DOHH2 (cell line): Measurements from ENCODE around the gene WDR64.

Source experiments
- H3F3A ChIP-seq: fragments of 200-600 bp; sonication (generic), shearing (Covaris generic); 2 replicates; pipeline ENCODE4 v1.6.0; 2016; ENCODE audit warnings: antibody characterized with exemption, mild to moderate bottlenecking; ENCODE audit not compliant: control insufficient read depth, insufficient read depth
- H3K27ac ChIP-seq: fragments of 200-600 bp; sonication (generic); 2 replicates; pipeline ENCODE4 v1.5.1; 2014; ENCODE audit warnings: low read depth, mild to moderate bottlenecking, low read length, moderate library complexity
- H3K27me3 ChIP-seq: fragments of 200-600 bp; sonication (generic); 2 replicates; pipeline ENCODE4 v1.6.1; 2014; ENCODE audit warnings: mild to moderate bottlenecking, low read length, mixed read lengths; ENCODE audit not compliant: control insufficient read depth
- H3K36me3 ChIP-seq: fragments of 200-600 bp; sonication (generic); 2 replicates; pipeline ENCODE4 v1.6.1; 2014; ENCODE audit warnings: mild to moderate bottlenecking, low read length, moderate library complexity, mixed read lengths; ENCODE audit not compliant: control insufficient read depth
- H3K4me1 ChIP-seq: fragments of 200-600 bp; sonication (generic); 2 replicates; pipeline ENCODE4 v1.6.1; 2014; ENCODE audit warnings: mild to moderate bottlenecking, low read length, mixed read lengths; ENCODE audit not compliant: control insufficient read depth
- H3K4me2 ChIP-seq: fragments of 200-600 bp; sonication (generic); 2 replicates; pipeline ENCODE4 v1.6.0; 2014; ENCODE audit warnings: mild to moderate bottlenecking, low read length, moderate library complexity
- H3K4me3 ChIP-seq: fragments of 200-600 bp; sonication (generic); 2 replicates; pipeline ENCODE4 v1.5.1; 2014; ENCODE audit warnings: mild to moderate bottlenecking, low read length, mixed read lengths
- H3K79me2 ChIP-seq: fragments of 200-600 bp; sonication (generic); 2 replicates; pipeline ENCODE4 v1.6.1; 2014; ENCODE audit warnings: mild to moderate bottlenecking, low read length, mixed read lengths; ENCODE audit not compliant: control insufficient read depth
- H3K9me2 ChIP-seq: fragments of 200-600 bp; sonication (generic); replicated peaks from 2 replicates; pipeline ENCODE4 v1.6.1; 2014; ENCODE audit warnings: mild to moderate bottlenecking, low read length, mixed read lengths; ENCODE audit not compliant: control insufficient read depth
- H3K9me3 ChIP-seq: fragments of 200-600 bp; sonication (generic); 2 replicates; pipeline ENCODE4 v1.6.1; 2014; ENCODE audit warnings: antibody characterized with exemption, low read length, mixed read lengths; ENCODE audit not compliant: control insufficient read depth, insufficient read depth
- H4K20me1 ChIP-seq: fragments of 200-600 bp; sonication (generic); 2 replicates; pipeline ENCODE4 v1.6.0; 2014; ENCODE audit warnings: low read depth, mild to moderate bottlenecking, antibody characterized with exemption, low read length, moderate library complexity; ENCODE audit not compliant: control insufficient read depth, insufficient read depth
- EZH2phosphoT487 ChIP-seq: fragments of 200-600 bp; sonication (generic); IDR thresholded peaks from 2 replicates; pipeline ENCODE4 v1.6.1; 2017; ENCODE audit warnings: borderline replicate concordance, mild to moderate bottlenecking, antibody characterized with exemption, low read length, moderate library complexity, mixed read lengths
- TF ChIP-seq, protein P1 (sequence below): fragments of 200-600 bp; sonication (generic); IDR thresholded peaks from one replicate; pipeline ENCODE4 v1.5.1; 2014; ENCODE audit warnings: antibody characterized with exemption, mild to moderate bottlenecking, low read depth, low read length; ENCODE audit not compliant: poor library complexity, severe bottlenecking

Gene WDR64

DNA sequence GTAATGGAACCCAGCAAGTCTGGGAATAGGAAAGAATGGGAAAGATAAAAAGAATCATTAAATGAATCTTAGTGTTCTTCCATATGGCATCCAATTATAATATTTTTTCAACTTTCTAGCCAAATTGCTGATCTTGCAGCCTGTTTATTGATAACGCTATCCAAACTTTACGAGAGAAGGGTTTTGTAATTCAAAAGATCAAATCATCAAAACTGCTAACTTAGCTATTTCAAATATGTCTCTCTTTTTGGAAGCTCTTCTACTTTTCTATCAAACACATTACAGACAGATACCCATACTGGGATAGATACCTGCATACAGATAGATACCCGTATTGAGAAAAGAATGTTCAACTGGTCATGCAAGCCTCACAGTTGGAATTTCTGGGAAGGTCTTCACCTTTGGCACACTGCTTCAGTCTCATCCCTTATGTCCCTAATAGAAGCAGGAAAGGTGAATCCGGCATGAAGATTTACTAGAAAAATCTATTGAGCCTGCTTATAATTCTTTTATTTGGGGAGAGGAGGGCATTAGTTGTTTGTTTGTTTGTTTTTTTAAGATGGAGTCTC lies 120.9 kb downstream of the WDR64 start:
- Histone ChIP-seq H3F3A (no peaks in the 10 kb centered on the region), H3K27me3 (0 out of 2 replicates have a peak, but pooled peaks cover 2% of the 10 kb centered on the region), H3K27ac (no peak overlapping the region), H3K36me3 (no peaks in the 10 kb centered on the region), H4K20me1 (no peaks in the 10 kb centered on the region), H3K9me2 (no peaks in the 10 kb centered on the region), H3K4me1 (no peaks in the 10 kb centered on the region), H3K4me2 (no peak overlapping the region), H3K79me2 (no peaks in the 10 kb centered on the region), H3K9me3 (no peaks in the 10 kb centered on the region), H3K4me3 (no peak overlapping the region)
- TF ChIP-seq, protein P1, sequence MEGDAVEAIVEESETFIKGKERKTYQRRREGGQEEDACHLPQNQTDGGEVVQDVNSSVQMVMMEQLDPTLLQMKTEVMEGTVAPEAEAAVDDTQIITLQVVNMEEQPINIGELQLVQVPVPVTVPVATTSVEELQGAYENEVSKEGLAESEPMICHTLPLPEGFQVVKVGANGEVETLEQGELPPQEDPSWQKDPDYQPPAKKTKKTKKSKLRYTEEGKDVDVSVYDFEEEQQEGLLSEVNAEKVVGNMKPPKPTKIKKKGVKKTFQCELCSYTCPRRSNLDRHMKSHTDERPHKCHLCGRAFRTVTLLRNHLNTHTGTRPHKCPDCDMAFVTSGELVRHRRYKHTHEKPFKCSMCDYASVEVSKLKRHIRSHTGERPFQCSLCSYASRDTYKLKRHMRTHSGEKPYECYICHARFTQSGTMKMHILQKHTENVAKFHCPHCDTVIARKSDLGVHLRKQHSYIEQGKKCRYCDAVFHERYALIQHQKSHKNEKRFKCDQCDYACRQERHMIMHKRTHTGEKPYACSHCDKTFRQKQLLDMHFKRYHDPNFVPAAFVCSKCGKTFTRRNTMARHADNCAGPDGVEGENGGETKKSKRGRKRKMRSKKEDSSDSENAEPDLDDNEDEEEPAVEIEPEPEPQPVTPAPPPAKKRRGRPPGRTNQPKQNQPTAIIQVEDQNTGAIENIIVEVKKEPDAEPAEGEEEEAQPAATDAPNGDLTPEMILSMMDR: no peak
- no peak for TF ChIP-seq EZH2phosphoT487

DNA sequence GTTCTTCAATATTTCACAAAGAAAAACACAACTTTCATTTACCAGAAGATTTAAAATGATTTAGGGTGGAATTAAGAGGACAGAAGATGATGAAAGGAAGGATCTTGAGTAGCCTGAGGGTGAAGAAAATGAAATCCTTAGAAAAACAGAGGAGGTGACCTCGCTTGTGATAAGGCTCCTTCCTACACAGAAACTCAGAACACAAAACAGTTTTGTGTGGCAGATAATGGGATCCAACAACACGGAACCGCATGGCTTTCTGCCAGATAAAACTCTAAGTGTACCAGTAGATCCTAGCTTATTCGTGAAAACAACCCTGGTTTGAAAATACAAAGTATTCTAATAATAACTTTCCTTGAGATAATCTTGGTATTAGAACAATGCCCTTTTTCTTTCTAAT lies 121.9 kb downstream of the WDR64 start:
- no peaks in the 10 kb centered on the region for H3K9me2 ChIP-seq
- no peaks in the 10 kb centered on the region for H3K9me3 ChIP-seq
- no peaks in the 10 kb centered on the region for H3K4me1 ChIP-seq
- TF ChIP-seq EZH2phosphoT487: no peak
- TF ChIP-seq, protein P1: no peak
- no peak overlapping the region for H3K27ac ChIP-seq
- H4K20me1 ChIP-seq: no peaks in the 10 kb centered on the region
- H3K4me2 ChIP-seq: no peak overlapping the region
- no peaks in the 10 kb centered on the region for H3F3A ChIP-seq
- H3K27me3 ChIP-seq: 0 out of 2 replicates have a peak, but pooled peaks cover 2% of the 10 kb centered on the region
- H3K36me3 ChIP-seq: no peaks in the 10 kb centered on the region
- no peaks in the 10 kb centered on the region for H3K79me2 ChIP-seq
- no peak overlapping the region for H3K4me3 ChIP-seq

DNA sequence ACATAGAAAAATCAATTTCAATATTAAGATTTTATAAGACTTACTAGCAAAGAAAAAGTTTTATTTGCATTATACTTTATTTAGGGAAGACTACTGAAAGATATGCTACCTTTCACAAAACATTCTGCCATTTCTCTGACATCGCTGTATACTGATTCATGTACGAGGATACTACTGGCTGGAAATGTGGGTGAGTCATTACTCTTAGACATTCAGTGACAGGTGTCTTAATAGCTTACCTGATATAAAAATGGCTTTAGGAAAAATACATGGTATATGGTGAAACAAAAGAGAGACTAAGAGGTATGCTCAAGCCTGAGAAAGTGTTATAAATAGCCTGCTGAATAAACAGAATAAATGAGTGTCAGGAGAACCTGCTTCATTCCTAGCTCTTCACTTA lies 122.9 kb downstream of the WDR64 start:
- TF ChIP-seq, protein P1: no peak
- no peak for TF ChIP-seq EZH2phosphoT487

DNA sequence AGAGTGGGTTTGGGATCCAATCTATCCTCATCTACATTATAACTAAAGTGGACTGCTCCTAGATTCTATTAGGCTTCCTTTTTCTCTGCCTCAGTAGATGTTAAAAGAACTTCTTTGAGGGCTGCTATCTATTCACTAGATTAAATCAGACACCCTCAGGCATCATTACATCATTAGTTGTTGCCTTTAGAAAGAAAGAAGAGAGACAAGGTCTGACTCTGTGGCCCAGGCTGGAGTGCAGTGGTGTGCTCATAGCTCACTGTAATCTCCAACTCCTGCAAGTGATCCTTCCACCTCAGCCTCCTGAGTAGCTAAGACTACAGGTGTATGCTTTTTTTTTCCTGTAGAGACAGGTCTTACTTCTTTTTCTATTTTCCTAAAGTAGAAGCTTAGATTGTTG lies 124.8 kb downstream of the WDR64 start:
- Histone ChIP-seq H3K27ac (no peak overlapping the region), H3K4me1 (no peaks in the 10 kb centered on the region), H3K4me2 (no peak overlapping the region), H3K79me2 (no peaks in the 10 kb centered on the region), H3K4me3 (no peak overlapping the region), H4K20me1 (no peaks in the 10 kb centered on the region), H3K9me3 (no peaks in the 10 kb centered on the region), H3K27me3 (no peaks in the 10 kb centered on the region), H3F3A (no peaks in the 10 kb centered on the region), H3K9me2 (no peaks in the 10 kb centered on the region), H3K36me3 (no peaks in the 10 kb centered on the region)
- TF ChIP-seq, protein P1: no peak
- TF ChIP-seq EZH2phosphoT487: no peak

More for the DNA sequence above, 122.9 kb downstream of the WDR64 start:
- Histone ChIP-seq H3K9me3 (no peaks in the 10 kb centered on the region), H4K20me1 (no peaks in the 10 kb centered on the region), H3K27ac (no peak overlapping the region), H3K4me2 (no peak overlapping the region), H3K79me2 (no peaks in the 10 kb centered on the region), H3K27me3 (no peaks in the 10 kb centered on the region), H3K9me2 (no peaks in the 10 kb centered on the region), H3K36me3 (no peaks in the 10 kb centered on the region), H3K4me3 (no peak overlapping the region), H3K4me1 (no peaks in the 10 kb centered on the region), H3F3A (no peaks in the 10 kb centered on the region)
